ENCODE results near the gene RHOV. TPM values are rescaled to one million over a fixed set of nuclear protein-coding genes. Genes with fewer than 3 reads are reported as not detected.
A peak's percentile ranks its signal among the peaks of the same experiment; 100 is the strongest.

Gene RHOV, protein sequence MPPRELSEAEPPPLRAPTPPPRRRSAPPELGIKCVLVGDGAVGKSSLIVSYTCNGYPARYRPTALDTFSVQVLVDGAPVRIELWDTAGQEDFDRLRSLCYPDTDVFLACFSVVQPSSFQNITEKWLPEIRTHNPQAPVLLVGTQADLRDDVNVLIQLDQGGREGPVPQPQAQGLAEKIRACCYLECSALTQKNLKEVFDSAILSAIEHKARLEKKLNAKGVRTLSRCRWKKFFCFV
- total RNA-seq: 1 to 10 TPM in 1 of 4 donors, under 1 TPM in 2, not detected in 1; 0.67 to 1.6 (median 0.88) TPM

DNA sequence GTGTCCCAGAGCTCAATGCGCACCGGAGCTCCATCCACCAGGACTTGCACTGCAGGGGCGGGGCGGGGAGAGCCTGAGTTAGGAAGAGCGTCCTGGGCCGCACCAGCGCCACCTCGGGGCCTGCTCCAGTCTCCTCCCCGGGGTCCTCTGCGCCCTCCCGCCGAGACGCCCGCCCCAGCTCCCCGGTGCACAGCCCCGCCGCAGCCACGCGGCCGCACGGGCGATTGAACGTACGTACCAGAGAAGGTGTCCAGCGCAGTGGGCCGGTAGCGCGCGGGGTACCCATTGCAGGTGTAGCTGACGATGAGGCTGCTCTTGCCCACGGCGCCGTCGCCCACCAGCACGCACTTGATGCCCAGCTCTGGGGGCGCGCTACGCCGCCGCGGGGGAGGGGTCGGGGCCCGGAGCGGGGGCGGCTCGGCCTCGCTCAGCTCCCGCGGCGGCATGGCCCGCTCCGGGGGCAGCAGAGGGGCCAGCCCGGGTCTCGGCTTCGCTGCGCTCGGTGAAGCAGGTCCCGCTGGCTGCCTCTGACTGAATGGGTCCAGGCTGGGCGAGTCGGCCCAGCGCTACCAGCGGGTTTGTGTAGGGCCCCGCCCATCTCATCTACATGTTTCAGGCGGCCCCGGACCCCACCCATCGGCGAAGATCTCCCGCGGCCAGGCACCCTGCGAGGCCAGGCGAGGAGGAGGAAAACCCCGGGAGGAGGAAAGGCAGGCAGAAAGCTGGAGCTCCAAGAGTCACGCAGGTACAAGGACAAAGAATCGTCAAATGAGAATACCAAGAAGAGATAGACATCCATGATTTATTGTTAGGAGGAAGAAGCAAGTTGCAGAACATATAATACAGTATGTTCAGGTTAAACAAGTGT, at the start of gene RHOV:
Gene RHOV (minus strand): TSS at position 541 of the 868 bp plus-strand sequence. CDS start 95 bp downstream, at position 446.
- no peaks in the 10 kb centered on the region for H3K9me3 ChIP-seq
- DNase-seq: peak; percentile 78 to 88 (median 81)
- peak within 1 kb of the TSS in 2 of 4 donors; percentile 43 to 52 for H3K27ac ChIP-seq
- H3K4me1 ChIP-seq: peaks cover 0 to 16% (median 0%) of the 10 kb centered on the region in 4 donors
- peak within 1 kb of the TSS; percentile 41 to 75 (median 62) for H3K4me3 ChIP-seq
- H3K36me3 ChIP-seq: no peaks in the 10 kb centered on the region
- TF ChIP-seq, protein P1, sequence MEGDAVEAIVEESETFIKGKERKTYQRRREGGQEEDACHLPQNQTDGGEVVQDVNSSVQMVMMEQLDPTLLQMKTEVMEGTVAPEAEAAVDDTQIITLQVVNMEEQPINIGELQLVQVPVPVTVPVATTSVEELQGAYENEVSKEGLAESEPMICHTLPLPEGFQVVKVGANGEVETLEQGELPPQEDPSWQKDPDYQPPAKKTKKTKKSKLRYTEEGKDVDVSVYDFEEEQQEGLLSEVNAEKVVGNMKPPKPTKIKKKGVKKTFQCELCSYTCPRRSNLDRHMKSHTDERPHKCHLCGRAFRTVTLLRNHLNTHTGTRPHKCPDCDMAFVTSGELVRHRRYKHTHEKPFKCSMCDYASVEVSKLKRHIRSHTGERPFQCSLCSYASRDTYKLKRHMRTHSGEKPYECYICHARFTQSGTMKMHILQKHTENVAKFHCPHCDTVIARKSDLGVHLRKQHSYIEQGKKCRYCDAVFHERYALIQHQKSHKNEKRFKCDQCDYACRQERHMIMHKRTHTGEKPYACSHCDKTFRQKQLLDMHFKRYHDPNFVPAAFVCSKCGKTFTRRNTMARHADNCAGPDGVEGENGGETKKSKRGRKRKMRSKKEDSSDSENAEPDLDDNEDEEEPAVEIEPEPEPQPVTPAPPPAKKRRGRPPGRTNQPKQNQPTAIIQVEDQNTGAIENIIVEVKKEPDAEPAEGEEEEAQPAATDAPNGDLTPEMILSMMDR (IDR thresholded peaks at IDR 0.05): peak in 4 of 6 experiments; percentile 22 to 36 (median 27)
- no peak for TF ChIP-seq POLR2A (IDR thresholded peaks at IDR 0.05)
- H3K27me3 ChIP-seq: no peaks in the 10 kb centered on the region

DNA sequence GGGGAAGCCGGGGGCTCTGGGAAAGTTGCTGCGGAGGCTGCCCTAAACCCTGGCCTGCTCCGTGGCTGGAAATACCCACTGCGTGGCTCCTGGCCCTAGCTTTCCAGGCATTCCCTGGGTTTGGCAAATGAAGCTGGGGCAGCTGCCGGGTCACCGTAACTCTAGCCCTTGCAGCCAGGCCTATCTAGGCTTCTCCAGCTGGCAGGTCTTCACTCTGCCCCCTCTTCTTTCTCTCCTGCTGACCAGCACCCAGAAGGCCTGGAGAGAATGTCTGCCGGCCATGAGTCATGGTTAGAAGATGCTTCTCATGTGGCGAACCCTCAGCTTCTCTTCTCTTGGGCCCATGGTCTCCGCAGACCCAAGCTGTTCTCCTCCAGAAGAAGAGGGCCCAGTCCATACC, 49.5 kb upstream of the RHOV start:
- TF ChIP-seq POLR2A (IDR thresholded peaks at IDR 0.05): no peak
- TF ChIP-seq, protein P1 (IDR thresholded peaks at IDR 0.05): no peak
- H3K4me1 ChIP-seq: peaks cover 10 to 56% (median 26%) of the 10 kb centered on the region in 4 donors
- no peaks in the 10 kb centered on the region for H3K27me3 ChIP-seq
- no peaks in the 10 kb centered on the region for H3K36me3 ChIP-seq
- DNase-seq: no peak
- no peak overlapping the region for H3K4me3 ChIP-seq
- peak overlapping the region in 1 of 4 donors; percentile 69 for H3K27ac ChIP-seq
- no peaks in the 10 kb centered on the region for H3K9me3 ChIP-seq

DNA sequence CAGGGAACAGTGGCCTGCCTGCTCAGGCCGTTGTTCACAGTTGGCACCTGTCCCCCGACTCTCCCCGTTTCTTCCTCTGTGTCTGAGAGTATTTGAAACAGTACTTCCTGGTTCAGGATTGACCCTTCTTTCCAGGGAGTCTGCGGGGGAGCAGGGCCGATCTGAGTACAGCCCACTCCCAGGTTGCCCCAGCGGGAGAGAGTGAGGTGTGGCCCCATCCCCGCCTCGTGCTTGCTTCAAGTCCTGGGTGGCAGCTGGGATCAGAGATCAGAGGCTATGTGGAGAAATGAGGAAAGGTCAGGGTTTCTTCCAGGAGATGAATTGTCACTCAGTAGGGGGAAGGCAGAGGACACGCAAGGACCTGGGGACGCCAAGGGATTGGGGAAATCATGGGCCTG, 48.6 kb upstream of the RHOV start:
- Histone ChIP-seq H3K4me1 (peaks cover 6 to 46% (median 18%) of the 10 kb centered on the region in 4 donors), H3K27ac (peak overlapping the region in 3 of 4 donors; percentile 40 to 89 (median 69))
- peak in 1 of 3 donors; percentile 68 for DNase-seq

DNA sequence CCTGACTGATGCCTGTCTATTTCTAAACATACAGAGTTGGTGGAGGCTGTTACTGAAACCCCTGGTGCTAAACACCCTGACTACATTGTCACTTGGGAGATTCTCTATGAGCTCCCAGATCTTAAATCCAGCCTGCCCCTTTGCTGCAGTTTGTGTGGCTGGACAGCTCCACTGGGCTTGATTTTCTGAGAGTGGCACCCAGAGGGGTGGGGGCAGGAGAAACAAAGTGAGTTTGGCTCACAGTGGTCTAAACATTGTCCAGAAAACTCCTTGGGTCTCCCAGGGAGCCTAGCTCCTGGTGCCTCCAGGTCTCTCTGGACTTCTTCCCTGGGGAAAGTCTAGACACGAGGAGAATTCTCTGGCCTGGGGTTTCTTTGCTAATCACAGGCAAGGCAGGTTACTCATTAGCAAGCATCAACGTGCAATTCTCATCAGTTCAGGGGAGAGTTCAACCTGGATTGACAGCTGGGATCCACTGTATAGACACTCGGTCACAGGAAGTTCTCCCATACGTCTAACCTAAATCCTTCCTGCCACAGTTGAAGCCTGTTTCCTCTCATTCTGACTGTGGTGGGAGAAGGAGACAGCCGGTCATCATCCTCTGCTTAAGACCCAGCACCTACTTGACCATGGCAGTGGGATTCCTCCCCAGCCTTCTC, 48.0 kb upstream of the RHOV start:
- Histone ChIP-seq H3K36me3 (no peaks in the 10 kb centered on the region), H3K27me3 (no peaks in the 10 kb centered on the region), H3K27ac (peak overlapping the region in 3 of 4 donors; percentile 40 to 89 (median 69)), H3K9me3 (no peaks in the 10 kb centered on the region), H3K4me1 (peaks cover 6 to 41% (median 13%) of the 10 kb centered on the region in 4 donors), H3K4me3 (no peak overlapping the region)
- no peak for TF ChIP-seq POLR2A (IDR thresholded peaks at IDR 0.05)
- TF ChIP-seq, protein P1 (IDR thresholded peaks at IDR 0.05): no peak
- DNase-seq: no peak

More for the DNA sequence above, 48.6 kb upstream of the RHOV start:
- Histone ChIP-seq H3K36me3 (no peaks in the 10 kb centered on the region), H3K27me3 (no peaks in the 10 kb centered on the region), H3K9me3 (no peaks in the 10 kb centered on the region), H3K4me3 (no peak overlapping the region)
- peak in 1 of 2 donors; percentile 11 for TF ChIP-seq POLR2A (IDR thresholded peaks at IDR 0.05)
- TF ChIP-seq, protein P1 (IDR thresholded peaks at IDR 0.05): peak in 1 of 6 experiments; percentile 10

DNA sequence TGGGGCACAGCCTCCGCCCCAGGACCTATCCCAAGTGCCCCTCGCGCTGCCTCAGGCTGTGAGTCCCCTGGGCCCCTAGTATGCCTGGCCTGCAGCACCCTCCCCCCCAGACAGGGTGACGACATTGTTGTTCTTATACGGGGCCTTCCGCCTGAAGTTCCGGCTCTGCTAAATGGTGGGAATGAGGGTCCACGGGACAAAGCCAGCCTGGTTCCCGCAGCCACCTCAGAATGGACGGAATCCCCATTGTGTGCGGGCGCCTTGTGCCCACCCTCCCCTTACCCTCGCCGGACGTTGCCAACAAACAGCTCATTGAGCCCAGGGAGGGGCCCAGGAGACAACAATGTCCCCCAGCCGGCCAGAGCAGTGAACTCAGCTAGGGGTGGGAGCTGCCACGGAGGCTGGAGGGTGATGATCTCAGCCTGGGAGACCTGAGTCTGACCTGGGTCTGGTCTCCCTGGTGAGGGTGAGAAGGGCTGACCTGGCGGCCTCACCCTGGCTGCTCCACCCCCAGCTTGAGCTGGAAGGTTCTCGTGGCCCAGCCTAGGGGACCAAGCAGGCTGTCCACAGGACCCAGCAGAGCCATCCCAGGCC, 44.9 kb upstream of the RHOV start:
- no peak overlapping the region for H3K4me3 ChIP-seq
- TF ChIP-seq POLR2A (IDR thresholded peaks at IDR 0.05): no peak
- TF ChIP-seq, protein P1 (IDR thresholded peaks at IDR 0.05): no peak
- no peaks in the 10 kb centered on the region for H3K9me3 ChIP-seq
- peak overlapping the region in 2 of 4 donors; percentile 26 to 49 for H3K27ac ChIP-seq
- H3K27me3 ChIP-seq: no peaks in the 10 kb centered on the region
- peaks cover 0 to 22% (median 0%) of the 10 kb centered on the region in 4 donors for H3K4me1 ChIP-seq
- DNase-seq: no peak
- no peaks in the 10 kb centered on the region for H3K36me3 ChIP-seq
